NCI-H446 (cell line): ENCODE measurements around the gene ING5.
"Not testable (repeated sequence)": the region's sequence is repeated elsewhere in the genome, so short reads cannot be mapped to it uniquely, and the experiment has no call there.

ENCODE experiments used
- DNase-seq, 2 experiments: peaks; one replicate each; lab custom pipeline; 2025; lab: John Stamatoyannopoulos, UW

Gene ING5

DNA sequence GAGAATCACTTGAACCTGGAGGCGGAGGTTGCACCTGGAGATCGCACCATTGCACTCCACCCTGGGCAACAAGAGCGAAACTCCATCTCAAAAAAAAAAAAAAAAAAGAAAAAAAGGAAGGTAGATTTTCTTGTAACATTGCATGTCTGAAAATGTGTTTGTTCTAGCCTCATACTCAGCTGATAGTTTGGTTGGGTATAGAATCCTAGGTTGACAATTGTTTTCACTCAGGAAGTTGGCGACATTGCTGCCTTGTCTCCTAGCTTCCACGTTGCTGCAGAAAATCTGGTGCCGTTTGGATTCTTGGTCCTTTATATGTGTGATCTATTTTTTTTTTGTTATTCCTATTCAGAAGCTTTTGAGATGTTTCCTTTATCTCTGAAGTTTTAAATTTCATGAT lies 4.7 kb downstream of the ING5 start:
- DNase-seq: no peak

DNA sequence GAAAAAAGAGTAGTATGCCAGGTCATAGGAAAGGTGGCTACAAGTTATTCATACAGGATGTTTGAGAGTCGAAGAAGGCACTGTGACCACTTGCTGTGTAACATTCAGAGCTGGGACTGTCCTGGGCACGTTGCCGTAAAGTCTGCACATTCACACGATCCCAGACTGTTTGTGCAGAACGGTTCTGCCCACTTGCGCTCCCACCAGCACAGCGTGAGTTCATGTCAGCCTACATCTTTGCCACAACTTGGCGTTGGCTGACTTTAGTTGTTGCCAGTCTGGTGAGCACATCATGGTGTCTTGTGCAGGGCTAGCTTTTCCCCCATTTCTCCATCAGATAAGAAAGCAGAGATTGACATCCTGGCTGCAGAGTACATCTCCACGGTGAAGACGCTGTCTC lies 7.0 kb downstream of the ING5 start:
- no peak for DNase-seq

DNA sequence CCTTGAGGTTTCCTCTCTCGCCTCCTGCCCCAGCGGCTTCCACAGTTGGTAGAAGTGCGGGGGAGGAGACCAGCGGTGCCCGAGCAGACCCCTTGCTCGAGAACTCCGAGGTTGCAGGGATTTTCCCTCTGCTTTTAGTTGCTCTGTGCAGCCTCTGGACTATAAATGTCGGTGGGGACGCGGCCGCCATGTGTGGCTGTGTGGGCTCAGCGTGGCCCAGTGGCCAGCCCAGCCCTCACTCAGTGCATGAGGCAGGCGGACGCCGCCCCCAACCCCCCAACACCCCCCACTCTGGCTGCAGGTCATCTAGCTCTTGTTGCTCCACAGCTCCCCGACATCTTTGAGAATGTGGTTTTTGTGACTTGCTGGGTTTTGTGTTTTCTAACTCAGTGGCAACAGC lies 17.3 kb downstream of the ING5 start:
- DNase-seq: no peak

DNA sequence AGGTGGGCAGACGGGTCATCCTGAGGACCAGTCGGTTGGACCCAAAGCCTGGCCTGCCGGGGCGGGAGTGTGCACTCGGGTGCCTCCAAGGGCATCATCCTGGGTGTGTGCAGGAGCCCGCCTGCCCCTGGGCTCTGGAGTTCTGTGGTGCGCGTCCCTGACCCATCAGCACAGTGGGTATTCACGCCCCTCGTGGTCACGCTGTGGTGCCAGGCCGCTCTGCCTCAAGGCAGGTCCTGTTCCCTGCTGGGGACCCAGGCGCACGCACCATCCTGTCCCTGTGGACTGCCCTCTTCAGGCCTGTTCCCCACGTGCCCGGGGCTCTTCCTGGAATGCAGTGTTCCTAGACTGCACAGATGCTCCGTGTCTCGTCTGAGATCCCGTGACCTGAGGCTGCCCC lies 18.3 kb downstream of the ING5 start:
- DNase-seq: no peak

DNA sequence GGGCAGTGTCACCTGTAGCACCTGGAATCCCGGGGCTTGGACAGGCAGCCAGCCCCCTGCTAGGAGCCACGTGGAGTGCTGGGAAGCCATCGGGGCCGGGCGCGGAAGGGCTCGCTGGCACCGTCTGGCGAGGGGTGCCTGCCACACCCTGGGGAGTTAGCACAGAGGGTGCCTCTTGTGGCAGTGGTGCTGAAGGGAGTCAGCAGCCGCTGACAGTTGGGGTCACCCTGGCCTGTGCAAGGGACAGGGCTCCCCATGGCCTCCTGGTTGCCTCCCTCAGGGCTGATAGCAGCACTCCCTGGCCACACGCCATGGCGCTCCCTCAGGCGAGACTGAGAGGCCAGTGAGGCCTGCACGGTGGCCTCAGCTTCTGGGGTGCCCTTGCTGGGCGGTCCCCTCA lies 18.7 kb downstream of the ING5 start:
- no peak for DNase-seq

DNA sequence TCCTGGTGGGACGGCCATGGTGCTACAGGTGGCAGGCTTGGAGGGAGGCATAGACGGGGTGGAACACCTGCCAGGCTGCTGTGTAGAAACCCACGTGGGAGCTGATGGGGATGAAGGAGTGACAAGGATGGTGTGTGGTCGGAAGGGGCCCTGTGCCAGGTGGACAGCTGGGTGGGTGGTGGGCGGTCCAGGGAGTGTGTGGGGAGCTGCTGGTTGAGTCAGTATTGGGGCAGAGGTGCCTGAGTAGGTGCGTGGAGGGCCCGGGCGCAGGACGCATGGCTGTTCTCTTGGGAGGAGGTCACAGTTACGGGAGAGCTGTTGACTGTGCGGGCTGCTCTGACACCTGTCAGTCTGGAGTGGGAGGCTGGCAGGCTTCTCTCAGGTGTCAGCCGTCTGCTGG lies 20.0 kb downstream of the ING5 start:
- DNase-seq: no peak

DNA sequence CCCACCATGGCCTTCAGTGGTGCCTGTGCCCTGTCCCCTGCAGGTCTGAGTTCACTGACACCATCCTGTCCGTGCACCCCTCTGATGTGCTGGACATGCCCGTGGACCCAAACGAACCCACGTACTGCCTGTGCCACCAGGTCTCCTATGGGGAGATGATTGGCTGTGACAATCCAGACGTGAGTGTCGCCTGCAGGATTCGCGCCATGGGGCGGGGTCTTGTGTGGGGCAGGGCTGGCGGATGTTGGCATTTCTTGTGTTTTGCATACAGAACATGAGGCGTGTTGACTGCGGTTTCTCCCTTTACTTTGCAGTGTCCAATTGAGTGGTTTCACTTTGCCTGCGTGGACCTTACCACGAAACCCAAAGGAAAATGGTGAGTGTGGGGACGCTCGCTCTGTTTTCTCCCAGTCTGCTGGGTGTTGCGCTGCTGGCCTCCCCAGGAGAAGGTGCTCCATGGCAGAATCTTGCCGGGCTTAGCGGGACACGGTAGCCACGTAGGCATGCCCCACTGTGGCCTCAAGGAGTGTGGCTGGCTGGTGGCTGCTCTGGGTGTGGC lies 21.1 kb downstream of the ING5 start:
- DNase-seq: no peak

DNA sequence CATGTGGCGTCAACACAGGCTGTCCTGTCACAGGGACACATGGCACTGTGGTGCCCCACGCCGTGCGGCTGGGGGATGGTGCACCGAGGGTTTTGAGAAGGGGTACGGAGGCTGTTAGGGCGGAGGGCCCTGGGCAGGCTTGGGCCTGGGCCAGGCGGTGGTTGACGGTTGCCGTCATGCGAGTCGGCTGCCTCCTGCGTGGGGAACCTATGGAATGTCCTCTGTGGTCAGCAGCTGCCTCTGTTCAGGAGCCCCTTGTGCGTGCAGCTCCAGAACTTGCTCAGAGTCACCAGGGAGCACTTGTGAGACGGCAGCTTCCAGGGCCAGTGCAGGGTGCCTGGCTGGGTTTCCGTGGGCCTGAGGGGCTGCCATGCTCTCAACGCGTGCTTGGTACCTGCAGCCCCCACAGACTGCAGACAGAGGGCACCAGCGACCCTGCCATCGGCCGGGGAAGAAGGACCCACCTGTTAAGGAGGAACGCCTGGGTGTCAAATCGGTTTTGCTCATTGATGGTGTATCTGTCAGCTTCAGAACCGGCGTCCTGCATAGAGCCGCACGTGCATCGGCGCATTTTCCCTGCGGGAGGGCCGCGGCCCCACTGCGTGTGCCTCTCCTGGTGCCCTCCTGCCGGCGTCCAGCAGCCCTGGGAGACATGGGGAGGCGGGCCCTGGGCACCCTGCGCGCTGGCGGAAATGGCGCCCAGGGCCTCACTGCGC lies 22.6 kb downstream of the ING5 start:
- no peak for DNase-seq

DNA sequence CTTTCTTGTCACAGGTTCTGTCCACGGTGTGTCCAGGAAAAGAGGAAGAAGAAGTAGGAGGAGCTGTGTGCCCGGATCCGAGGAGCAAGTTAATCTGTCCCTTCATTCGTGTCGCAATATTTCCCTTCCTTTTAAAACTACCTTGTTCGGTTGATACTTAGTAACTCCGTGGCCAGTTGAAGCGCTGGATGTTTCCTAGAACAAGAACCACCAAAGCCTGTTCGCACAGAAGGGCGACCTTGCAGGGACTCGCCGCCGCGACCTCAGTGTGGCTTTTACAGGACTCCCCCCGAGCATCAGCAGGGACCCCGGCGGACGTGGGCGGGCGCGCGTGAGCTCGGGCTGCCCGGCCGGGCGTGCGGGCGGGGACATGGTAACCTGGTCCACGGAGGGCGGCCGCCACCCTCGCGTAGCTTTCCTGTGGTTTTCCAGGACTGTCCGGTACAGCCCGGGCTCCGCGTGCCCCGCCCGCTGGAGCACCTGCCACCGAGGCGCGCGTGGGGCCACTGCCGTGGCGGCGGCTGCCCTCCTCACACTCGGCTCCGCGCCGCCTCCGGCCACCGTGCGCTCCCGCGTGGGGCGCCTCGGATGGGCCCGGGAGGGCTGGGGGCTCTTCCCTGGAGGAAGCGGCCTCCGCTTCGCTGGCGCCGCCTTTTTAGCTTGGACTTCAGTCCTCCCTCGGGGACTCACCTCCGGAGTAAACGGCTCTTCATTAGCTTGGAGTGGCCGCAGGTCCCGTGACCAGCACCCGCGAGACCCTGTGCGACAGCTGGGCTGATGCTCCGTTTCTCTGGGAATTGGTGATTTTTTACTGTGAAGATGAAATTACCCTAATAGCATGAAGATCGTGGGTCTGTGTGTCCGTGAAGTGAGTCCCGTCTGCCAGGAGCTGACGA lies 23.4 kb downstream of the ING5 start:
- no peak for DNase-seq

DNA sequence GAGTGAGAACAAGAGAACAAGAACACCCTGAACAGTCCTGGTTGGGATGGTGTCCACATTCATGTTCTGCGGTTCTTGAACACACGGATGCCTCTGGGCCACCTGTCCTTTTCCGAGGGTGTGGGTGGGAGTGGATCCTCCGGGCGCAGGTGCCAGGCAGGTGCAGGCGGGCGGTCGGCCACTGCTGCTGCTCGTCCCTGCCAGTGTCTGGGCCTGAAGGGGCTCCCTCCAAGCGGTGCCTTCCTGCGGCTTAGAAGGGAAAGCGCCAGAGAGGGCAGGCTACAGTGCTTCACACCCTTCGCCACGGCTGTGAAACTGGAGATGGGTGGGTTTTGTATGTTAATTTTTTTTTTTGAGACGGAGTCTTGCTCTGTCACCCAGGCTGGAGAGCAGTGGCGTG lies 24.6 kb downstream of the ING5 start:
- DNase-seq: no peak

DNA sequence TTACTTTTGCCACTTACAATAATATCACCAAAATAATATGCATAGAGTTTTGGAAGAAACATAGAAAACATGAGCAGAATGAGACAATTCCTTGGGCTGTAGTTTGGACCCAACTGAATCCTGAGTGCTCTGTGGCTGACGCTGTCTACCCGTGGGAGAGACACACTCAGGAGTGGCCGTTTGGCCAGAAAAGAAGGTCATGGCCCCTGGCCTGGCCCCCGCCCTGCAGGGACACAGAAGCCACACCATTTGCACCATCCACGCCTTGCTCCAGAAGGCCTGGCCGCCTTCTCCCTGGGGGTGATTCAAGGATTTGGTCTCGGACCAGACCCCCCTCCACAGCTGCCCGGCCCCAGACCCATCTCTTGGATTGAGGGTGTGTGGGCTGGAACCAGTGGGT lies 26.2 kb downstream of the ING5 start:
- no peak for DNase-seq

DNA sequence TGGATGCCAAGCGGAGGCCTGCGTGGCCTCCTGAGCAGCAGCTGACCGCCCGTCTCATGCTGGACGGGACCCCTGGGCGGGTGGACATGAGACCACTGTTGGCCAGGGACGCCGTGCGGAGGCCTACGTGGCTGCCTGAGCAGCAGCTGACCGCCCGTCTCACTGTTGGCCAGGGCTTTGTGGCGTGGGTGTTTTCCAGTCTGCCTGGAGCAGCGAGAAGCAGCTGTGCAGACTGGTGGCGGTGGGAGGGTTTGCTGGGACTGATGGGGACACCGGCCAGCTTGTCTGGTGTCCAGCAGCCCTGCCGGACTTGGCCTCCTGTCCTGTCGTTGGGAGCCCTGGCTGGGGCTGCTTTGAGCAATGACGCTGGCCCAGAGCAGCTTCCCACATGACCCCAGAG lies 26.8 kb downstream of the ING5 start:
- DNase-seq: no peak

DNA sequence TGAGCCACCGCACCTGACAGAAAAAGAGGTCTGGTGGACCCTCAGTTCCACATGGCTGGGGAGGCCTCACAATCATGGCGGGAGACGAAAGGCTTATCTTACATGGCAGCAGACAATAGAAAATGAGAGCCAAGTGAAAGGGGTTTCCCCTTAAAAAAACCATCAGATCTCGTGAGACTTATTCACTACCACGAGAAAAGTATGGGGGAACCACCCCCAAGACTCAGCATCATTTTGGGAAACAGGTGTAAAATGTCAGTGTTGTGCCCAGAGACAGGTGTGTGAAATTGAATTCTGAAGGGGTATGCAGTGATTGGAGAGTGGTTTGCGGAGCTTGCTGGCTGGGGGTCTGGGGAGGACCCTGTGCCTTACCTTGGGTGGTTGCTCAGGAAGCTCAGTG lies 28.0 kb downstream of the ING5 start:
- DNase-seq: no peak

DNA sequence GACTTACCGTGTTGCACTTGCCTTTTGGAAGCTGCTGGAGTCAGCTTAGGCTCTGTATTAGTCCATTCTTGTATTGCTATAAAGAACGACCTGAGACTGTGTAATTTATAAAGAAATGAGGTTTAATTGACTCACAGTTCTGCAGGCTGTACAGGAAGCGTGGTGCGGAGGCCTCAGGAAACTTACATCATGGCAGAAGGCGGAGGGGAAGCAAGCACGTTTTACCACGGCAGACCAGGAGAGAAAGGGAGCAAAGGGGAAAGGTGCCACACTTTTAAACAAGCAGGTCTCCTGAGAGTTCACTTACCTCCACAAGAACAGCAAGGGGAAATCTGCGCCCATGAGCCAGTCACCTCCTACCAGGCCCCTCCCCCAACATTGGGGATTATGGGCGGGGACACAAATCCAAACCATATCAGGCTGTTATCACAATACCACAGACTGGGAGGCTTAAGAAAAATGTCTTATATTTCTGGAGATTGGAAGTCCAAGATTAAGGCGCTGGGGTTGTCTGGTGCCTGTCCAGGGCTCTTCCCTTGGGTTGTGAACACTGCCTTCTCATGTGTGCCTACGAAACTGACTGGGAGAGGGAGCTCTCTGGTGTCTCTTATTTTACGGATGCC lies 28.9 kb downstream of the ING5 start:
- no peak for DNase-seq

DNA sequence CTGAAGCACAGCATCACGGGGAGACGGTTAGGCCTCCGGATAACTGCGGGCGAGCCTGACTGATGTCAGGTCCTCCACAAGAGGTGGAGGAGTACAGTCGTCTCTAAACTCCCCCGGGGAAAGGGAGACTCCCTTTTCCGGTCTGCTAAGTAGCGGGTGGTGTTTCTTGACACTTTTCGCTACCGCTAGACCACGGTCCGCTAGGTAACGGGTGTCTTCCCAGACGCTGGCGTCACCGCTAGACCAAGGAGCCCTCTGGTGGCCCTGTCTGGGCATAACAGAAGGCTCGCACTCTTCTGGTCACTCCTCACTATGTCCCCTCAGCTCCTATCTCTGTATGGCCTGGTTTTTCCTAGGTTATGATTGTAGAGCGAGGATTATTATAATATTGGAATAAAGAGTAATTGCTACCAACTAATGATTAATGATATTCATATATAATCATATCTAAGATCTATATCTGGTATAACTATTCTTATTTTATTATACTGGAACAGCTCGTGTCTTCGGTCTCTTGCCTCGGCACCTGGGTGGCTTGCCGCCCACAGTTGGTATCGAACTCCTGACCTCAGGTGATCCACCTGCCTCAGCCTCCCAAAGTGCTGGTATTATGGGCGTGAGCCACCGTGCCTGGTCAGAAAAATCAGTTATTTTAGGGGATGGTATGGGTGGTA lies 30.8 kb downstream of the ING5 start:
- DNase-seq: not testable (repeated sequence)

DNA sequence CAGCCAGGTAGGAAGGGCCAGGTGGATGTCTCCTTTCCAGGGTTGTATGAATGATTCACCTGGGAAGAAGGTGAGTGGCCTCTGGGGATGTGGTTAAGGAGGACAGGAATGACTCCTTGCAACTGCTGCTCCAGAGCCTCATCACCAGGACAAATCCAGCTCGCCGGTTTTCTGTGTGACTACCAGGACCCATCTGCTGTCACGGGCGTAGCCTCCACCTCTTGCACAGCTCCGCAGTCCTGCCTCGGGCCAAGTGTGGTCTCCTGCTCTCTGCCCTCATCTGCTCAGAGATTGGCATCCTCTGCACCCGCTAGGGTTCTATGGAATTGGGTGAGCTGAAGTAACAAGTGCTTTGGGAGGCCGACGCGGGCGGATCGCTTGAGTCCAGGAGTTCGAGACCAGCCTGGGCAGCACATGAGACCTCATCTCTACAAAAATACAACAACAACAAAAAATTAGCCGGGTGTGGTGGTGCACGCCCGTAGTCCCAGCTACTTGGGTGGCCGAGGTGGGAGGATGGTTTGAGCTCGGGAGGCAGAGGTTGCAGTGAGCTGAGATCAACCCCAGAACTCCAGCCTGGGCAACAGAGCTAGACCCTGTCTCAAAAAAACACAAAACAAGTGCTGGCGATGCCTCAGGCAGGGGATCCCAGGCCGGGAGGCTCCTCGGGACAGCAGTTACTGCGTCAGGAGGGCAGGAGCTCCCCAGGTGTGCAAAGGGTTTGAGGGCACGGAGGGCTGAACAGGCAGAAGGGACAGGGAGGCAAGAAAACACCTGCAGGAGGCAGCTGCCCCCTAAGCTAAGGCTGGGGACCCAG lies 31.8 kb downstream of the ING5 start:
- no peak for DNase-seq

DNA sequence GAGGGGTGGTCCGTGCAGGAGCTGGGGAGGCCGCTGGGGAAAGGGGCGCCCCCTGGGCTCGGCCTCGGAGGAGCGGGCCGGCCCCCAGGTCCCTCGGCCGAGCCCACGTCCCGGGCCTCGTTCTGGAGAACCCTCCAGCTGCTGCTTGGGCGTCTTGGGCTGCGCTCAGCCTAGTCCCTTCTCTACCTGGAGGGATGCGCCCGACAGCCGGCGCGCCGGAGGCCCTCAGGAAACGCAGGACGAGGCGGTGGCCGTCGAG lies 32.3 kb downstream of the ING5 start:
- no peak for DNase-seq

DNA sequence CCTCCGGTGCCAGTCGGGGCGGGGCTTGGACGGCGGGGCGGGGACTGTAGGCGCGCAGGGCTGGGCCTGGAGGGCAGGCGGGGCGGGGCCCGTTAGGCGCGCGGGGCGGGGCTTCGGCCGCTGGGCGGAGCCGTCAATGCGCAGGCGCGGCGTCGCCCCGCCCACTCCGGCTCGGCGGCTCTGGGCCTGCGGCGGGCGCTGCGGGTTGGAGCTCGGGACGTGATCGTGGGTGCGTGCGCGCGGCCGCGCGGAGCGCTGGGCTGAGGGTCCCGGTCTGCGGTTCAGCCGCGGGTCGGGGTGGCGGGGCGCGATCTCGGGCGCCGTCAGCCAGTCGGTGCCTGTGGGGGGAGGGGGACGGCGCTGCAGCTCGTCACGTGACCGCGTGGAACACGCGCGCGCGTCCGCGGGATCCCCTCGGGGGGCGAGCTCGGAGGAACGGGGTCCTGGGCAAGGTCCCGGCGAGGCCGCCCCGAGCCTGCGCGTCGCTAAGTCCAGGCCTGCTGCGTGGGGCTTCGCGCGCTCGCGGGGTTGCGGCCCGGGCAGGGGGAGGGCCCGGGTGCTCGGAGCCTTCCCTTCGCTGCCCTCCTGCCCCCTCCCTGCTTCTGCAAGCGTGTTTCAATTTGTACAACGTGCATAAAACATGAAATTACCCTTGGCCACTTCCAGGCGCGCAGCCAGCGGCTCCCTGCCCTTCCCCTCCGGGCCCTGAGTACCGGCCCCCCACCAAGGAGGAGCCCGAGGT lies 32.8 kb downstream of the ING5 start, which contains the start of gene D2HGDH:
Gene D2HGDH, plus strand, starts transcription at position 164 of the 742 bp plus-strand sequence. CDS start 595 bp downstream, outside the sequence.
- peak; percentile 48 to 91 for DNase-seq

DNA sequence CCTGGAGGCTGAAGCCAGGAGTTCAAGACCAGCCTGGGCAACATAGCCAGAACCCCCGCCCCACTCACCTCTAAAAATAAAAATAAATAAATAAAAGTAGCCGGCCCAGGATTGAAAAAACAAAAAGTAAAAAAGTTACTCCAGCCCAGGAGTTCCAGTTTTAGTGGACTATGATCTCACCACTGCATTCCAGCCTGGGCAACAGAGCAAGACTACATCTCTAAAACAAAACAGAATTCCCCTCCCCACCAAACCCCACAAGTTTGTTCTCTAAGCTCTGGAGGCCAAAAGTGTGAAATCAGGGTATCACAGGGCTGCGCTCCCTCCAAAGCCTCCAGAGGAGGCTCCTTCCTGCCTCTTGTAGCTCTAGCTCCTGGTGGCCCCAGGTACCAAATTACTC lies 34.3 kb downstream of the ING5 start:
- DNase-seq: no peak

DNA sequence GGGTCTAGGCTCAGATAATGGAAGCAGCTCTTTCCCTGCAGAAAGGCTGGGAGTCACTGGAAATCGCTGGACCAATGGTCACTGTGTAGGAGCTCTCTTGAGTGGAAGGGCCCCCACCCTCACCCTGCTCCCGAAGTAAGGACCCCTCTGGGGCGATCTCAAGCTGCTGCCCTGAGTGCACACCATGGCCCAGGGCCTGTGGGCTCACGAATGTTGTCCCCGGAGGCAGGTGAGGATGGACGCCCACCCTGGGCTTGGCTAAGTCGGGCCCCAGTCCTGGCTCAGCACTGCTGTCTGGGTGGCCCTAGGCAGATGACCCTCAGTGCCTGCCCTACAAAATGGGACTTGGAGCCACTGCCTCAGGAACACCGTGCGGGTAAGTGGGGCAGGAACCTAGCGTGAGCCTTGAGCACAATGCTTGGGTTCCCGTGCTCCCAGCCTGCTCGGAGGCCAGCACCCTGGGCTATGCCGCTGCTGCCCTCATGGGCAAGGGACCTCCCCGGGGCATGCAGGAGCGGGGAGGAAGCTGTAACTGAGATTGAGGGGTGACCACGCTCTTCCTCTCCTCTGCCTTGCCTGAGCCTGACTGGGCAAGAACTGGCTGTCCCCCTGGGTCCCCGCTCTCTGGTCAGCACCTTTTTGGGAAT lies 36.3 kb downstream of the ING5 start:
- DNase-seq: no peak
